ENCODE data around the gene STK17A.
"Not testable (repeated sequence)": the region's sequence is repeated elsewhere in the genome, so short reads cannot be mapped to it uniquely, and the experiment has no call there.

Gene STK17A

GRCh38 chr7:43569424-43569823, 13.5 kb upstream of the STK17A start:
- no peak for DNase-seq (ENCODE audit: low spot score)

- DNase-seq (ENCODE audit: low spot score), result no peak
Measured at GRCh38 chr7:43570688-43571365, 12.1 kb upstream of the STK17A start.

- no peak for DNase-seq (ENCODE audit: low spot score)
Measured at GRCh38 chr7:43572516-43573049, 10.3 kb upstream of the STK17A start.

GRCh38 chr7:43573832-43574231, 9.1 kb upstream of the STK17A start:
- DNase-seq (ENCODE audit: low spot score), result not testable (repeated sequence)

GRCh38 chr7:43575506-43575905, 7.4 kb upstream of the STK17A start:
- no peak for DNase-seq (ENCODE audit: low spot score)

GRCh38 chr7:43576241-43576640, 6.7 kb upstream of the STK17A start:
- DNase-seq (ENCODE audit: low spot score), result no peak

- no peak for DNase-seq (ENCODE audit: low spot score)
Measured at GRCh38 chr7:43577485-43577951, 5.4 kb upstream of the STK17A start.

GRCh38 chr7:43583424-43584194, 701 bp downstream of the STK17A start:
- peak; percentile 37 for DNase-seq (ENCODE audit: low spot score)

GRCh38 chr7:43584195-43584586, 1.3 kb downstream of the STK17A start:
- DNase-seq (ENCODE audit: low spot score), result no peak

GRCh38 chr7:43584733-43585132, 1.8 kb downstream of the STK17A start:
- DNase-seq (ENCODE audit: low spot score), result not testable (repeated sequence)

GRCh38 chr7:43585562-43585961, 2.7 kb downstream of the STK17A start:
- no peak for DNase-seq (ENCODE audit: low spot score)

- DNase-seq (ENCODE audit: low spot score), result no peak
Measured at GRCh38 chr7:43586251-43586900, 3.5 kb downstream of the STK17A start.

GRCh38 chr7:43588477-43589132, 5.7 kb downstream of the STK17A start:
- no peak for DNase-seq (ENCODE audit: low spot score)

- DNase-seq (ENCODE audit: low spot score), result no peak
Measured at GRCh38 chr7:43589133-43589478, 6.2 kb downstream of the STK17A start.

GRCh38 chr7:43589728-43590127, 6.8 kb downstream of the STK17A start:
- DNase-seq (ENCODE audit: low spot score), result no peak

GRCh38 chr7:43590862-43591557, 8.1 kb downstream of the STK17A start:
- no peak for DNase-seq (ENCODE audit: low spot score)

GRCh38 chr7:43591558-43592180, 8.8 kb downstream of the STK17A start:
- no peak for DNase-seq (ENCODE audit: low spot score)

- DNase-seq (ENCODE audit: low spot score), result no peak
Measured at GRCh38 chr7:43592326-43592725, 9.4 kb downstream of the STK17A start.

GRCh38 chr7:43593010-43593409, 10.1 kb downstream of the STK17A start:
- no peak for DNase-seq (ENCODE audit: low spot score)

GRCh38 chr7:43594020-43594419, 11.1 kb downstream of the STK17A start:
- no peak for DNase-seq (ENCODE audit: low spot score)

GRCh38 chr7:43596426-43596825, 13.5 kb downstream of the STK17A start:
- not testable (repeated sequence) for DNase-seq (ENCODE audit: low spot score)
